Measurements from ENCODE around the gene NEDD4L. TPM values are rescaled to one million over a fixed set of nuclear protein-coding genes. Genes with fewer than 3 reads are reported as not detected.
A peak's percentile ranks its signal among the peaks of the same experiment; 100 is the strongest.

The NEDD4L gene
- total and polyA plus RNA-seq, 7 donors = 14.8 to 28.0 (median 19.6) TPM

DNA sequence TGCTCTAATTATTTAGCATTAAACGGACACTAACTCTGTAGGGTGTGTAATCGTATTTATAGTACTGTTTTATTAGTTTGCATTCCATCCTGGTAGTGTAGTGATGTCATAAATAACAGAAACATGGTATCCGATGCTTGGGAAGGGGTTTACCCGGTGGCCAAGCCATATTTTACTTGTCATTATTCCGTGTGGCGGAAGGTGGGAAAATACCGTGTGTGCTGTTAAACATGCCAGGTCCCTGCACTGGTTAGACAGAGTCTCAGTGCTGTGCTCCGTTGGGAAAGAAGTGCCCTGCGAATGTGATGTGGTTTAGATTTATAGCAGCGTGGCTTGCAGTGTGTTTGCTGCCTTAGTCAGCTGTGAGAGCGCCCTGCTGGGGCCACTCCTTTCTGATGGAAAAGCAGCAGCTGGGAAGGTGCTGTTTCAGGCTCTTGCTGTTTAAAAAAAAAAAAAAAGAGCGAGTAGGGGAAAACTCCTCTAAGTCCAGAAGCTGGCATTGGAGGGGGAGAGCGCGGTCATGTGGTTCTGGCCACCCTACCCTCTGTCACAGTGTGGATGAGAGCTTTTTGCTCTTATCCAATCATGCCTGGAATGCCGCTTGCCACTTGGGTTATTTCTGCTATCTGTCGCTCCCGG, 211.0 kb downstream of the NEDD4L start:
- Histone ChIP-seq H3K4me1 (peaks cover 11% of the 10 kb centered on the region), H3K9me3 (no peaks in the 10 kb centered on the region), H3K27ac (peak overlapping the region; percentile 93), H3K36me3 (ENCODE audit: insufficient read depth in 1 of 2, low read depth in 1 of 2) (no peaks in the 10 kb centered on the region), H3K27me3 (ENCODE audit: insufficient read depth in 3 of 3, low read length in 2 of 3) (no peaks in the 10 kb centered on the region), H3K4me3 (peak overlapping the region; percentile 72)
- DNase-seq (peak; percentile 56 to 86), ATAC-seq (peak; percentile 83 to 88 (median 87))
- TF ChIP-seq CTCF (IDR thresholded peaks at IDR 0.05) = no peak
- intact Hi-C loops (cut with DNase I) = loop anchor here (2.0 to 5.0 kb wide), 4 partner anchors 37 to 68 kb away; no protein-coding TSS in a partner anchor
- 27 to 38% (median 27%) methylated on average over 17 of the region's 17 CpGs for WGBS, 3 donors

GRCh38 chr18:58255701-58256311, 211.8 kb downstream of the NEDD4L start:
- DNase-seq (peak; percentile 30 to 66), ATAC-seq (peak; percentile 51 to 63 (median 58))
- Histone ChIP-seq H3K36me3 (ENCODE audit: insufficient read depth in 1 of 2, low read depth in 1 of 2) (no peaks in the 10 kb centered on the region), H3K4me3 (peak overlapping the region; percentile 72), H3K4me1 (peaks cover 17% of the 10 kb centered on the region), H3K27me3 (ENCODE audit: insufficient read depth in 3 of 3, low read length in 2 of 3) (no peaks in the 10 kb centered on the region), H3K27ac (peak overlapping the region; percentile 93), H3K9me3 (no peaks in the 10 kb centered on the region)
- 35 to 58% (median 44%) methylated on average over 53 to 67 of the region's 67 CpGs for WGBS, 3 donors
- intact Hi-C loops (cut with DNase I) = loop anchor here (2.0 to 5.0 kb wide), 3 partner anchors 36 to 67 kb away; no protein-coding TSS in a partner anchor
- no peak for TF ChIP-seq CTCF (IDR thresholded peaks at IDR 0.05)

DNA sequence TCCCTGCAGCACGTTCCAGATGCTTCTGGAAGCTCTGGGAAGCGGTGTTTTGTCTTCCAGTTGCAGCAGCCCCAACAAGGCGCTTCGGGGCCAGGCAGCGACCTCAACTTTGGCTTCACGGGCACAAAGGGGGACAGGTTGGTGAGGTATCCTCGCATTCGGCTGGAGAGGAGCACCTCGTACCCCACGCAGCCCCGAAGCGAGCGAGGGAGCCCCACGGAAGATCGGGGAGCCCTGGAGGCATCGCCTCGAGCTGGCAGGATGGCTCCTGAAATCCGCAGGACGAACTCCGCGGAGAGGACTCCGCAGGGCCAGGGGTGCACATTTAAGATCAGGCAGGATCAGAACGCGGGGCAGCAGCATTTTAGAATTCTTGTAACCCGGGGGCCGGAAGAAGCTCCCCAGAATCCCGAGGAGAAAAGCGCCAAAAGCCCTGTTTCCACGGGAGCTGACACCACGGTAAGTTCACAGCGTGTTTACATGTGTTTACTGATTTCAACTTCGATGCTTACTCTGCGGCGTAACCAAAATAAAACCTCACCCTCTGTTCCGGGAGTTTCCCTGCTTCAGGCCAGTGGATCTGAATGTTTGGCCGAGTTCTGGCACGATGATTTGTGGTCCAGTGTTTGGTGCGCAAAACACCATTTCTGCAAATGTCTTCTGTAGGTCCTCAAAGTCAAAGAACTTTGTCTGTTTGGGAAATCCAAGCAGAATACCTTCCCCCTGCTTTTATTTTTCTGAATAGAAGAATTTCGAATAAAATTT, 212.5 kb downstream of the NEDD4L start:
- no peaks in the 10 kb centered on the region for H3K9me3 ChIP-seq
- peak overlapping the region; percentile 93 for H3K27ac ChIP-seq
- peaks cover 21% of the 10 kb centered on the region for H3K4me1 ChIP-seq
- WGBS, 3 donors = 32 to 40% (median 37%) methylated on average over 38 to 39 of the region's 39 CpGs
- no peaks in the 10 kb centered on the region for H3K27me3 ChIP-seq (ENCODE audit: insufficient read depth in 3 of 3, low read length in 2 of 3)
- peak in 2 of 4 donors; percentile 1 to 21 for ATAC-seq
- no peak for TF ChIP-seq CTCF (IDR thresholded peaks at IDR 0.05)
- intact Hi-C loops (cut with DNase I) = loop anchor here (5.0 kb wide), 2 partner anchors 36 to 46 kb away; no protein-coding TSS in a partner anchor
- H3K36me3 ChIP-seq (ENCODE audit: insufficient read depth in 1 of 2, low read depth in 1 of 2) = no peaks in the 10 kb centered on the region
- no peak for DNase-seq
- peak overlapping the region; percentile 72 for H3K4me3 ChIP-seq

GRCh38 chr18:58257461-58257860, 213.4 kb downstream of the NEDD4L start:
- H3K36me3 ChIP-seq (ENCODE audit: insufficient read depth in 1 of 2, low read depth in 1 of 2) = no peaks in the 10 kb centered on the region
- 21 to 29% (median 27%) methylated on average over 9 of the region's 9 CpGs for WGBS, 3 donors
- peaks cover 29% of the 10 kb centered on the region for H3K4me1 ChIP-seq
- intact Hi-C loops (cut with DNase I) = loop anchor here (5.0 kb wide), 2 partner anchors 35 to 45 kb away; no protein-coding TSS in a partner anchor
- H3K27me3 ChIP-seq (ENCODE audit: insufficient read depth in 3 of 3, low read length in 2 of 3) = no peaks in the 10 kb centered on the region
- H3K4me3 ChIP-seq = peak overlapping the region; percentile 72
- no peaks in the 10 kb centered on the region for H3K9me3 ChIP-seq
- TF ChIP-seq CTCF (IDR thresholded peaks at IDR 0.05) = no peak
- ATAC-seq = peak; percentile 23 to 59 (median 38)
- no peak for DNase-seq
- H3K27ac ChIP-seq = peak overlapping the region; percentile 93

Data from psoas muscle (tissue), 8 donors.